Measurements from ENCODE around the gene ULBP3. TPM values are rescaled to one million over a fixed set of nuclear protein-coding genes. Genes with fewer than 3 reads are reported as not detected.
A peak's percentile ranks its signal among the peaks of the same experiment; 100 is the strongest.

The ULBP3 gene
- total and polyA plus RNA-seq, 2 of the 13 experiments (the other 11 are each of a cell fraction or from before 2014, with no cell fraction given) = 0.42 to 0.48 TPM

DNA sequence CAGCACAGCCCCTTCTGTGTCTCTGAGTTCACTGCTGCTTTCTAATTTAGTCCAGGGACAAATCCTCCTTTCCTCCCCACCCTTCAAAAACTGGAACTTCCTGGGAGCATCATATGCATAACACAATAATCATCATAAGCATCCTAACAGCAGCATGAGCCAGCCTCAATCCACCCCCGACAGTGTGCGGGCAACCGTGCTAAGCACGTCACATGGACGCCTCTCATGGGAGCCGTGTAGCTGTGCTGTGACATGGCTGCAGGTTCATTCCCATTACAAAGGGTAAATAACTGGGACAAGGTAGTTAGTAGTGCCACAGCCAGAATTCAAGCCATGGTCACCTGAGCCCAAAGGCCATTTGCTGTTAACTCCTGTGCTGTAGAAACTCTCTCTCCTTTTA, 24.5 kb upstream of the ULBP3 start:
- Histone ChIP-seq H3K4me3 (replicated peaks in 1 of 3; ENCODE audit: insufficient read depth in 1 of 3, low read depth in 2 of 3, low read length in 3 of 3) (no peak overlapping the region), H2AFZ (ENCODE audit: low read length) (no peak overlapping the region), H3K36me3 (replicated peaks in 1 of 2; ENCODE audit: control insufficient read depth in 1 of 2, insufficient read depth in 2 of 2, low read length in 2 of 2) (no peaks in the 10 kb centered on the region), H3K79me2 (ENCODE audit: insufficient read depth, low read length) (no peaks in the 10 kb centered on the region), H3K9me3 (ENCODE audit: low read length) (no peaks in the 10 kb centered on the region), H3K27ac (ENCODE audit: extremely low read length, insufficient read depth, low read length) (no peak overlapping the region), H3K4me1 (ENCODE audit: insufficient read depth, low read length) (no peaks in the 10 kb centered on the region), H3K27me3 (ENCODE audit: control insufficient read depth in 1 of 2, insufficient read depth in 2 of 2, low read length in 2 of 2) (peaks cover 5 to 38% of the 10 kb centered on the region in 2 experiments), H3K4me2 (ENCODE audit: low read depth, low read length) (no peak overlapping the region), H3K9ac (ENCODE audit: insufficient read depth, low read depth, low read length) (no peak overlapping the region), H4K20me1 (ENCODE audit: insufficient read depth, low read length) (no peaks in the 10 kb centered on the region)
- TF ChIP-seq, protein P1, sequence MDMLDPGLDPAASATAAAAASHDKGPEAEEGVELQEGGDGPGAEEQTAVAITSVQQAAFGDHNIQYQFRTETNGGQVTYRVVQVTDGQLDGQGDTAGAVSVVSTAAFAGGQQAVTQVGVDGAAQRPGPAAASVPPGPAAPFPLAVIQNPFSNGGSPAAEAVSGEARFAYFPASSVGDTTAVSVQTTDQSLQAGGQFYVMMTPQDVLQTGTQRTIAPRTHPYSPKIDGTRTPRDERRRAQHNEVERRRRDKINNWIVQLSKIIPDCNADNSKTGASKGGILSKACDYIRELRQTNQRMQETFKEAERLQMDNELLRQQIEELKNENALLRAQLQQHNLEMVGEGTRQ (IDR thresholded peaks at IDR 0.05; ENCODE audit: low read depth, low read length) = no peak
- TF ChIP-seq, protein P1 (CRISPR knock-in tag; IDR thresholded peaks at IDR 0.05; ENCODE audit: borderline replicate concordance) = no peak
- TF ChIP-seq ZNF317 (CRISPR knock-in tag; IDR thresholded peaks at IDR 0.05) (no peak), RXRB (CRISPR knock-in tag; IDR thresholded peaks at IDR 0.05; ENCODE audit: borderline replicate concordance) (no peak), TEAD2 (CRISPR knock-in tag; IDR thresholded peaks at IDR 0.05) (no peak), ARNTL (CRISPR knock-in tag; IDR thresholded peaks at IDR 0.05) (no peak), U2AF2 (IDR thresholded peaks at IDR 0.05; ENCODE audit: low read depth, low read length) (no peak), KDM1A (CRISPR knock-in tag; IDR thresholded peaks at IDR 0.05) (no peak), TCF7 (IDR thresholded peaks at IDR 0.05; ENCODE audit: low read depth) (no peak), CCDC6 (CRISPR knock-in tag; IDR thresholded peaks at IDR 0.05) (no peak), ZNF841 (CRISPR knock-in tag; IDR thresholded peaks at IDR 0.05; ENCODE audit: borderline replicate concordance) (no peak), ZNF160 (CRISPR knock-in tag; IDR thresholded peaks at IDR 0.05) (no peak)
- TF ChIP-seq, protein P2, sequence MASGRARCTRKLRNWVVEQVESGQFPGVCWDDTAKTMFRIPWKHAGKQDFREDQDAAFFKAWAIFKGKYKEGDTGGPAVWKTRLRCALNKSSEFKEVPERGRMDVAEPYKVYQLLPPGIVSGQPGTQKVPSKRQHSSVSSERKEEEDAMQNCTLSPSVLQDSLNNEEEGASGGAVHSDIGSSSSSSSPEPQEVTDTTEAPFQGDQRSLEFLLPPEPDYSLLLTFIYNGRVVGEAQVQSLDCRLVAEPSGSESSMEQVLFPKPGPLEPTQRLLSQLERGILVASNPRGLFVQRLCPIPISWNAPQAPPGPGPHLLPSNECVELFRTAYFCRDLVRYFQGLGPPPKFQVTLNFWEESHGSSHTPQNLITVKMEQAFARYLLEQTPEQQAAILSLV (CRISPR knock-in tag; IDR thresholded peaks at IDR 0.05; ENCODE audit: borderline replicate concordance) = no peak
- in situ Hi-C loops (cut with HindIII; ENCODE audit: extremely low pct_ligation_motif_present, low pct_unique_long_range_greater_than_20kb) = no loop called here
- FAIRE-seq (no peak), DNase-seq (ENCODE audit: low spot score) (no peak), ATAC-seq (0 out of 3 replicates have a peak, but pooled peaks have one; percentile 39)
- BruUV-seq (replicated peaks) = no TSS peak
- intact Hi-C loops (cut with micrococcal nuclease; ENCODE audit: unreplicated experiment) = no loop called here
- ChIA-PET CTCF (ENCODE audit: low intra/inter-chr PET ratio, low total read pairs) (no interaction called here), POLR2A (no interaction called here)
- WGBS (ENCODE audit: low lambda C conversion rate) = 50% methylated on average over 6 of the region's 6 CpGs
